OCI-M2 (cell line): ENCODE data around the gene OR8B4.
"Not testable (repeated sequence)": the region's sequence is repeated elsewhere in the genome, so short reads cannot be mapped to it uniquely, and the experiment has no call there.

Experiments used
- DNase-seq: peaks from one replicate; lab custom pipeline; 2025; ENCODE audit not compliant: unreplicated experiment; lab: John Stamatoyannopoulos, UW

The OR8B4 gene, protein sequence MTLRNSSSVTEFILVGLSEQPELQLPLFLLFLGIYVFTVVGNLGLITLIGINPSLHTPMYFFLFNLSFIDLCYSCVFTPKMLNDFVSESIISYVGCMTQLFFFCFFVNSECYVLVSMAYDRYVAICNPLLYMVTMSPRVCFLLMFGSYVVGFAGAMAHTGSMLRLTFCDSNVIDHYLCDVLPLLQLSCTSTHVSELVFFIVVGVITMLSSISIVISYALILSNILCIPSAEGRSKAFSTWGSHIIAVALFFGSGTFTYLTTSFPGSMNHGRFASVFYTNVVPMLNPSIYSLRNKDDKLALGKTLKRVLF

DNA sequence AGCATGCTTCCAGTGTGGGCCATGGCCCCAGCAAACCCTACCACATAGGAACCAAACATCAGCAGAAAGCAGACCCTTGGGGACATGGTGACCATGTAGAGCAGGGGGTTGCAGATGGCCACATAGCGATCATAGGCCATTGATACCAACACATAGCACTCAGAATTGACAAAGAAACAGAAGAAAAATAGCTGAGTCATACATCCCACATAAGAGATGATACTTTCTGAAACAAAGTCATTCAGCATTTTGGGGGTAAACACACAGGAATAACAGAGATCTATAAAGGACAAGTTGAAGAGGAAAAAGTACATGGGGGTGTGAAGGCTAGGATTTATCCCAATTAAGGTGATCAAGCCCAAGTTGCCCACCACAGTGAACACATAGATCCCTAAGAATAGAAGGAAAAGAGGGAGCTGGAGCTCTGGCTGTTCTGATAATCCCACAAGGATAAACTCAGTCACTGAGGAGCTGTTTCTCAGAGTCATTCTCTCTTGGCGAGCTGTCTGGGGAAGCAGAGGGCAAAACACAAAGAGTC, at the start of gene OR8B4:
TSS of gene OR8B4 (minus strand) at position 488 of the 538 bp plus-strand sequence. CDS start at position 488, 0 bp downstream.
- DNase-seq: no peak

DNA sequence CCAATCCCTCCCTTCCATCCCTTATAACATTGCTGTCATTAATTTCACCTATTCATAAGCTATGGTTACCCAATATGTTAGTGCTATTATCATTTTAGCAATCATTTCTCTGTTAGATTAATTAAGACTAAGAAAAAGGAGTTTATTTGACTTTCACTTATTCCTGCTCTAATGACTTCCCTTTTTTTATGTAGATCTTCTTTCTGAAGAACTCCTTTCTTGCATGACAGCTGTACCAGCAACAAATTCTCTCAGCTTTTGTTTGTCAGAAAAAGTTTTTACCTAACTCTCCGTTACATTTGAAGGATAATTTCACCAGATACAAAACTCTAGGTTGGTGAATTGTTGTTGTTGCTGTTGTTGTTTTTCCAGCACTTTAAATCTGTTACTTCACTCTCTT, 49.4 kb upstream of the OR8B4 start:
- DNase-seq: no peak

DNA sequence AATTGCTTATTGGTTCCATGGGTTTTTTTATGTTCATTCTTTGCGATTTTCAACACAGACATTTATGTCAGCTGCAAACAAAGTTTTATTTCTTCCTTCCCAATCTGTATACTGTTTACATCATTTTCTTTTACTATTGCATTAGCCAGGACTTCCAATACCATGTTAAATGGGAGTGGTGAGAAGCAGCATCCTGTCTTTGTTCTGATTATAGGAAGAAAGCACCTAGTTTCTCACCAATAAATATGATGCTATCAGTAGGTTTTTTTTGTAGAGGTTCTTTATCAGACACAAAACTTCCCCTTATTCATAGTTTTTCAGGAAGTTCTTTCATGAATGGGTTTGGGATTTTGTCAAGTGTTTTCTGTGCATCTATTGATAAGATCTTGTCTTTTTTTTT, 48.8 kb upstream of the OR8B4 start:
- no peak for DNase-seq

DNA sequence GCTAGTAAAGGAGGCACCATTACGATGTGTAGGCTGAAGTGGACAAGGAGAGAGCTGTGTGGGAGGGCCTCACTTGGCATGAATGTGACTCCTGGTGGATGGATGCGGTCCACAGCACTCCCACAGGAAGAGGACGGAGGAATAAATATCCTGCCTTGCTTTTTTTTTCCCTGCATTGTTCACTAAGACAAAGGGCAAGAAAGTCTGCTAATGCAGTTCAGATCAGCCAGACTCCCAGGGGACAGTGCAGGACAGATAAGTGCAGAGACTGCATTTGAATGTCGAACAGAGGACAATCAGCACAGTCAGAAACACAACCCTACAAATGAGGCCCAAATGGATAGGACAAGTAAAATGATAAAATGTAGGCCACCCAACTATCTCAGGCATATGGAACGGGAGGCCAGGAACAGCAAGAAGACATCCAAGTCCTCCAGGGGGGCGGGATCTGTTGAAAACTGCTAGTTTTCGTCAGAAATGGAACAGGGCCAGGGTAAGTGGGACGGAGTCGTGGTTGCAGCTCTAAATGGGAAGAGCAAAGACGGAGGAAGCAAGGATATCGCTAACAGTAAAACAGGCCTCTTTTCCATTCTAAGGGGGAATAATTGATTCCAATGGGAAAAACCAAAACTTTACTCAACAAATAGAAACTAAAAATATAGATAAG, 46.0 kb upstream of the OR8B4 start:
- DNase-seq: no peak

DNA sequence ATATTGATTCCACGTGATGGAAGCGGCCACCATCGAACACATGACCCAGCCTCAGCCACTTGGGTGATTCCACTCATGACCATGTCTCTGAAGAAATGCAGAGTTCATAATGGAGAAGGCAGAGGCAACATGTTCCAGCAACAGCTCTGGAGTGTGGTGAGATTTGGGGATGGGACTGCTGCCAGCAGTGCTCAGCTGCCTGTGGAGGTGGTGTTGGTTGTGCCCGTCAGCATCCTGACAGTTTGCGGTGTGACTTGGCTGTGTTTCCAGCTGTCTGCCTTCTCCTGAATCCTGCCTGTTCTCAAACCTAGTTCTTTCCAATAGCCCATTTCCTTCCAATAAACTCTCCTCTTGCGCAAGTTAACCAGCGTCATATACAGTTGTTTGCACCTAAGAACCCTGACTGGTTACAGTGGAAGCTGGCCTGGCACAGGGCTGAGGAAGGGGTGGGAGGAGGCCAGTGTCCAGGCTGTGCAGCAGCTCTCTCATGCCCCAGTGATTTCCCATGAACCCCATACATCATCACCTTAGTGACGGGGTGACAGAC, 42.8 kb upstream of the OR8B4 start:
- no peak for DNase-seq

DNA sequence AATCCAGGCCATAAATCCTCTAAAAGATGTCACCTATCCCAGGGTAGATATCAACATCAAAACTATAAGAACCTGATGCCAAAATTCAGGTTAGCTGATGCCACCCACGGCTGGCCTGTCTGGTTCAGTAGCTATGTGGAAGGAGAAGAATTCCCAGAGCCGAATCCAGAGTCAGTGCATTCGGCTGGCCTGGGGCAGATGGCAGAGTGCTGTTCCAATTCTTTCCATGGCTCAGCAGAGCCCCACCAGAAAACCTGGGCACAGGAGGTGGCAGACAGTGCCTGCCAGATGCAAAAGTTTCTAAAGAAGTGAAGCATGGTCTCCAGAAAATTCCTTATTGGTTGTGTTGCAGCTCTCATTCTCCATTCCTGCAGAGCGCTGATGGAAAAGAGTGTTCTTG, 40.7 kb upstream of the OR8B4 start:
- DNase-seq: no peak

DNA sequence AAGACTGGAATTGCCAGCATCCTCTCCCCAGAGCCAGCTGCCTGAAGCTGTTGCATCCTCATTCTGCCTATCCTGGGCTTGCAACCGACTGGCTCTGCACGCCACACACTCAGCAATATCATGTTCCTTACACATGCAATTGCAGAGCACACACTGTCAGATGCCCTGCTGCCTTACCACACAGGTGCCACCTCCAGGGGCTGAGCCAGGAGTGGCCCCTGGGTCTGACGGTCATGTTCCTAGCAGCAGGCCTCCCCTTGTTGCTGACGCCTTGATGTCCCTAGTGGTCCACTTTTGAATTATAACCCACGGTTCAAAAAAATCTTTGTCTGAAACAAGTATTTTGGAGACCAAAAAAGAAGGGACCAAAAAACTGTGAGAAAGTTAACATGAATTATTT, 39.3 kb upstream of the OR8B4 start:
- DNase-seq: no peak

DNA sequence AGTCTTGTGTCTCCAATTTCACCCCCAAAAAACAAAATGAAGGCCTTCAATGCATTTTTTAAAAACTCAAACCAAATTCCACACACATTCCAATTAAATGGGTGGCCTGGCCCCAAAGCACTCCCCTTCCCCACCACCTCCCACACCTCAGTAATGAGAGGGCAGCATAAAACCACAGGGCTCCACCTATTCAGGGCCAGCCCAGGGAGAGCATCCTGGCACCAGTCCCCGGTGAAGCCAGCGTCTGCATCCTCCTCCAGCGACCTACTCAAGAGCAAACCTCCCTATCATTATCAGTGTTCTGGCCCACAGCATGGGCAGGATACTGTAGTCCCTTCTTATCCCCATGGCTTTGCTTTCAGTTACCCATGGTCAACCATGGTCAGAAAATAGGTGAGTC, 38.7 kb upstream of the OR8B4 start:
- no peak for DNase-seq

DNA sequence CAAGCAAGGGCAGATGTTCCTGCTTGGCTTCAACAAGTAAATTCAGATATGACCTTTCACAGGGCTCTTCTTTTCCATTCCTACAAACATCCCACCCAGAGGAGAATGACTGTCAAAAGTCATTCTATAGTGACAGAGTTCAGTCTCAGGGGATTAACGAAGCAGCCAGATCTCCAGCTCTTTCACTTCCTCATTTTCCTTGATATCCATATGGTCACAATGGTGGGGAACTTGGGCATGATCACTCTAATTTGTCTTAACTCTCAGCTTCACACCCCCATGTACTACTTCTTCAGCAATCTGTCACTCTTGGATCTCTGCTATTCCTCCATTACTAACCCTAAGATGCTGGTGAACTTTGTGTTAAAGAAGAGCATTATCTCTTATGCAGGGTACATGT, 35.8 kb upstream of the OR8B4 start:
- no peak for DNase-seq

DNA sequence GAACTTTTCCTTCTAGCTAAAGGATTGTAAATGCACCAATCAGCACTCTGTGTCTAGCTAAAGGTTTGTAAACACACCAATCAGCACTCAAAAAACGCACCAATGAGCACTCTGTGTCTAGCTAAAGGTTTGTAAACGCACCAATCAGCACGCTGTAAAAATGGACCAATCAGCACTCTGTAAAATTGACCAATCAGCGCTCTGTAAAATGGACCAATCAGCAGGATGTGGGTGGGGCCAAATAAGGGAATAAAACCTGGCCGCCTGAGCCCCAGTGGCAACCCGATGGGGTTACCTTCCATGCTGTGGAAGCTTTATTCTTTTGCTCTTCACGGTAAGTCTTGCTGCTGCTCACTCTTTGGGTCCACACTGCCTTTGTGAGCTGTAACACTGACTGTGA, 34.7 kb upstream of the OR8B4 start:
- DNase-seq: not testable (repeated sequence)

DNA sequence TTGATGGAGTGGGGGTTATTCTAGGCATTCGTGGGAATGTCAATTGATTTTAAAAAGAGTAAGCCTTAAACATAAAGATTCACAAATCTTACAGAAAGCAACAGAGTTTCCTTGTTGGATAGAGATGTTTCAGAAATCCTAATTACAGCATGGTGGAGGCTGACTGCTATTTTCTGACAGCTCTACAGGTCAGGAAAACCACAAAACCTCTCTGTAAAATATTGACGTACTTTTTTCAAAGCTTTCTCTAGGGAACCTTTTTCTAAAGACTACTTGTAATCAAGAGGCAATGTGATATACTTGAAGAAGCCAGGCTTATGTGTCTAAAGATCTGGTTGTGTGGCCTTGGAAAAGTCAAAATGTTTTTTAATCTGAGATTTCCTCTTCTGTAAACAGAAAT, 29.9 kb upstream of the OR8B4 start:
- no peak for DNase-seq

DNA sequence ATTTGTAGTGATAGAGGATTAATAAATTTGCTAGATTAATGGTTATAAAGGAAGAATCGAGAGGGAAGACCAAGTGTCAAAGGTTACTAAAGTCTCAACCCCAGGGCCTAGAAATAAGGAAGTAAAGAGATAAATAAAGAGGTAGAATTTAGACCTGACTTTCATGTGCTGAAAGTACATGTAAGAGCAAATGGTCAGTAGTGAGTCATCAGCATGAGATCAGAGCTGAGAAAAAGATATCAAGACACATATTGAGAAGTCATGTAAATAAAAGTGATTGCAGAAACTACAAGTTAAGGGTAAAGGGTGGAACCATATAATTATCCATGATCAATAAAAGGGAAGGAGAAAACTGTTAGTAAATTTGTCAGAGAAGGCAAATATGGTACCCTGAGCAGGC, 22.2 kb upstream of the OR8B4 start:
- DNase-seq: no peak

DNA sequence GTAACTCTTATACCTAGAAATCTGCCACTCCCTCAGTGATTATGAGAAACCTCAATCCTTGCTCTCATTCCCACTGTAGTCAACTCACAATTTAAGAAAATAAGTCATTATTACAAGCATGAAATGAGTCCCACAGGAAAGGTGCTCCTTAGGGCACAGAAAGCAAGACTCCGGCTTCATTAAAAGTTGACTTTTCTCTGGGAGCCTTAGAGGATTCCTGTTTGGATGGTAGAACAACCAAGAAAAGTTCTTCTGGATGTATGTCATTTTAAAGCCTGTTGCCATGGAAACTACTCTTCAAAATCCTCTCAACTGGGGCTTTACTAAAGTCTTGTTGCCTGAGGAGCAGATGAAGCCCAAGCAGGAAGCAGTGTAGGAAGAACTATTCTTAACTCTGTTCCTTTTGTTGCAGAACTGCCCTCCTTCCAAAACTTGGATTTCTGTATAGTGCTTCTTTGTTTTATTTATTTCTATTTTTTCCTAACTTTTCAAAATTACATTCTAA, 21.0 kb upstream of the OR8B4 start, which contains the start of gene OR8B8:
TSS of gene OR8B8 (minus strand) at position 51 of the 505 bp plus-strand sequence. CDS start 4,611 bp downstream, outside the sequence.
- no peak for DNase-seq

DNA sequence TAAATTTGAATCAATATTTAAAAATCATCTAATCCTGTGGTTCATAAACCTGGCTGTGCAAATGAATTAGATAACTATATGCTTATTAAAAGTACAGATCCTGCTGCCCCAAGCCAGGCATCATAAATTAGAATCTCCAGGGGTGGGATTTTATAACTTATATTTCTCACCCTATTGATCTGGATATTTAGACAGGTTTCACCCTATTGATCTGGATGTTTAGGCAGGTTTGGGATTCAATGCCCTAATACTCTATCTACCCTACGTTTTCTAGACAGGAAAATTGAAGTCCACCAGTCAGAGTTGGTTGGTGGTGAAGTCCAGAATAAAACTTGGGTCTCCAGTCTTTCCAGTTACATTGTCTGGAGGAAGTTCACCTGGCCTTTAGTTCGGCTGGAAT, 18.2 kb upstream of the OR8B4 start:
- no peak for DNase-seq

DNA sequence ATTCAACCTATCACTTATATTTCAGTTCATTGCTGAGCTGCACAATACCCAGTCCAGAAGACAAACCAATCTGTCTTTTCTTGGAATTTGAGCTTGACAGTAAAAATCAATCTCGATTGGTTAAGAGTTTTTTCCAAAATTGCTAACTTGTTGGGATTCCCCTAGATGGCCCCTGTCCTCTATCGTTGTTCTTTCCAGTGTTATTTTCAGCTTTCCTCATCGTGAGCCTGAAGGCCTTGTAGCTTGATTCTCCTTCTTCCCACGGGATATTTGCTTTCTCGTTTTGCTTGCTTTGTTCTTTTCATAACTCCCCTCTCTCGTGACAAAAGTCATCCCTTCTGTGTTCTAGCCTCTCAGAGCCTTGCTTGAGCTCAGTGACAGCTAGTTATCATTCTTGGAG, 17.8 kb upstream of the OR8B4 start:
- no peak for DNase-seq

DNA sequence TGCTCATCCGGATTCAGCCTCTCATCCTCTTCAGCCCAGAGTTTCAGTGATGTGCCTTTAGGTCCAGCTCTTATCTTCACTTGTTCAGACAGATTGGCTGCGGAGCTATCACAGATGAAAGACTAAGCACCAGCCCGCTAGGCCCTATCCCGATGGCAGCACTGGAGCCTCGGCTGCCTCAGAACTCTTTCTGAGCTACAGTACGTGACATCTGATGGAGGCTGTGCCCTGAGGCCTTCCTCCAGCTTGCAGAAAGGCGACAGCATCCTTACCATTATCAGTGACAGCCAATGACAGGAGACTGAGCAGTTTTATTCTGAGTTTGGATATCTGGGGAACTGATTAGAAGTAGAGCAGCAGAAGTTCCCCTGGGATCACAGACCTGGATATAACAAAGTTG, 16.8 kb upstream of the OR8B4 start:
- DNase-seq: no peak

DNA sequence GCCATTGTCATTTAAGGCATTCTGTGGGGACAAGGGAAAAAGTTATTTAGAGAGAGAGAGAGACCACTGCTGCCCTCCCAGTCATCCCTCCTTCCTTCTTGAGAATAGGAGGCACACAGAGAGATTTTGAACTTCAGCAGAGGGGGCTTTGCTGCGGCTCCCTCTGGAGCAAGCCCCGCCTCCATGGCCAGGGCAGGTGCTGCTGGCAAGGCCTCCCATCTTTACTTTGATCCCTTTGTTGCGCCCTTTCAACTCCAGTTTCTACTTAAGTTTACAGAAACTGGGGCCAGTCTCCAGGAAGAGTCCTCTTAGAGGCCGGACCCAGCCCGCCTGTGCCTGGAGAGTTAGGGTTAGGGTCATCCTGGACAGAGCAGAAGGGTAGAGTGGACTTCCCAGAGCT, 16.4 kb upstream of the OR8B4 start:
- DNase-seq: no peak

DNA sequence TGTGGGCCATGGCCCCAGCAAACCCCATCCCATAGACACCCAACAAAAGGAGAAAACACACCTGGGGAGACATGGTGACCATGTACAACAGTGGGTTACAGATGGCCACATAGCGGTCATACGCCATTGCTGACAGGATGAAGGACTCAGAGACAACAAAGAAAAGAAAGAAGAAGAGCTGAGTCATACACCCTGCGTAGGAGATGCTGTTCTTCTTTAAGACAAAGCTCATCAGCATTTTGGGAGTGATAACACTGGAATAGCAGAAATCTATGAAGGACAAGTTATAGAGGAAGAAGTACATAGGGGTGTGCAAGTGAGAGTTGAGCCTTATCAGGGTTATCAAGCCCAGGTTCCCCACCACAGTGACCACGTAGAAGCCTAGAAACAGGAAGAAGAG, 15.9 kb upstream of the OR8B4 start:
- no peak for DNase-seq

DNA sequence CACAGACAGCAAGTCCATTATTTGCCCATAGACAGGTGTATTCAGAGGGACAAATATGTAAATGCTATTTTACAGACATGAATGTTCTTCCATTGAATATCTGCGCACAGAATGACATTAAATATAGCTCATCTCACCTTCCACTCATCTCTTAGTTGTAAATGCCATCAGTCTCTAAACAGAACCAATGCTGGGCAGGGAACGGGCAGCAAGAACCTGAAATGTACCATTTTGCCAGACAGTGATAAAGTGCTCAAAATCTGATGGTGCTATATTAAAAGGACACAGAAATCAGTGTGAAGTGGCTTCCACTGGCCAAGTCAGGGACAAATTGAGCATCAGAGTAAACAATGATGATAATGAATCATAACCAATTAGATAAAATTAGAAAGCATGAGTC, 10.0 kb upstream of the OR8B4 start:
- DNase-seq: no peak

DNA sequence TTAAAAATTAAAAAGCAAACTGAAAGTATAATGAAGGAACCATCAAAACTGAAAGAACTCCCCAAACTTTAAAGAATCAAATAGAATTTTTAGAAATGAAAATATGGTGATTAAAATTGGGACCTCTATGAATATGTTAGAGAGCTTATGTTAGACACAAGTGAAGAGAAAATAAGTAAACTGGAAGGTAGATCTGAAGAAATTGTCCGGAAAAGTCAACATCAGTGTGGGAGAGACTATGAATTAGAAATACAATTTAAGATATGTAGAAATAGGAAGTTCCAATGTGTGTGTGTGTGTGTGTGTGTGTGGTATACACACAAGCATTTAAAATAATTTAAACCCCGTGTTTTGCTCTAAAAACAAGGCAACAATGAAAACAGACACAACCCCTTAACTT, 4.9 kb upstream of the OR8B4 start:
- no peak for DNase-seq

DNA sequence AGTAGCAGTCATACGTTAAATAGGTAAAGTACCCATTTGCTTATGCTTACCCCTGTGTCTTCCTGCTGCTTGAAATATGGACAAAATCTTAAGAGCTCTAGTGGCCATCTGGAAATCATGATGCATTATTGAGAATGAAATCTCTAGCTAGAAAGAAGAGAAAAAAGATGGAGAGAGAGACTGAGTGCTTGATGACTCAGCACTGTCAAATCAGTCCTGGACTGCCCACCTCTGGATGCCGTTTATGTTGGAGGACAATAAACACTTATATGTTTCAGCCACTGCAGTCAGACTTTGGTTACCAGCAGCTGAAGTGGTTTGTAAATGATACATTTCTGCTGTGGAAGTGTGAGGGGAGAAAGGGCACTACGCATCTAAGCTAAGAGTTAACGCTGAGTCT, 3.6 kb downstream of the OR8B4 start:
- DNase-seq: no peak

DNA sequence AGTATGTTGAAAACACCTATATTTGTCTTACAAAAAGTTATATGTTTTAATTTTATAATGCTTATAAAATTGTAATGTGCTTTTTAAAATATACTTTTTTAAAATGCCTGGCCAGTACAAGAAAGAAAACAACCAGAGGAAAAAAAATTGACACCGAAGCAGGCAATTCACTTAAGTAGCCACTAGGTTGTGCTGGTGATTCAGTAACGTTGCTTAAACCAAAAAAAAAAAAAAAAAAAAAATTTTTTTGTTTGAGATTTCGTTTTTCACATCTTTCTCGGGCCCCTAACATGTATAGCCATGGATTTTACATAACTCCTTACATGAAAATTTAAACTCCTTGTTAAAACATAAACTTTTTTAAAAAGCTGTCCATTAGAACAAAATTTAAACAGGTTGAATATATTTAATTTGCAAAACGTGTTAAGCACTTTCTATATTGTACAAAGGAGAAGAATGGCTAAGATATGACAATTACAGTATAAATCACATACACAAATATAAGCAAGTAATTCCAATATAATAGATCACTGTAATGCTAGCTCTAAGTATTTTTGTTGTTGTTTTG, 9.2 kb downstream of the OR8B4 start:
- no peak for DNase-seq
